Inferior parietal cortex (tissue), 1 donor: ENCODE results near the gene SMARCA2.

Experiments used
- DNase-seq: peaks from one replicate; pipeline ENCODE4 v3.0.0-alpha.2; 2016; ENCODE audit errors: extremely low spot score

The SMARCA2 gene

GRCh38 chr9:2170722-2171121, 155.6 kb downstream of the SMARCA2 start:
- no peak for DNase-seq

- no peak for DNase-seq
These were observed 158.0 kb downstream of the SMARCA2 start for GRCh38 chr9:2173170-2173569.

GRCh38 chr9:2173861-2174260, 158.7 kb downstream of the SMARCA2 start:
- DNase-seq: no peak

GRCh38 chr9:2174306-2174705, 159.2 kb downstream of the SMARCA2 start:
- DNase-seq: no peak

GRCh38 chr9:2174911-2175310, 159.8 kb downstream of the SMARCA2 start:
- no peak for DNase-seq

GRCh38 chr9:2177121-2177520, 162.0 kb downstream of the SMARCA2 start:
- no peak for DNase-seq

GRCh38 chr9:2178034-2178734, 163.0 kb downstream of the SMARCA2 start:
- no peak for DNase-seq

GRCh38 chr9:2179567-2179966, 164.4 kb downstream of the SMARCA2 start:
- DNase-seq: no peak

GRCh38 chr9:2180154-2180553, 165.0 kb downstream of the SMARCA2 start:
- DNase-seq: peak; percentile 62

GRCh38 chr9:2180704-2181103, 165.6 kb downstream of the SMARCA2 start:
- DNase-seq: no peak

GRCh38 chr9:2181792-2182191, 166.6 kb downstream of the SMARCA2 start:
- DNase-seq: no peak

GRCh38 chr9:2190939-2191608, 175.9 kb downstream of the SMARCA2 start:
- DNase-seq: no peak

GRCh38 chr9:2191609-2191972, 176.4 kb downstream of the SMARCA2 start:
- DNase-seq: no peak

- no peak for DNase-seq
These were observed 177.3 kb downstream of the SMARCA2 start for GRCh38 chr9:2192356-2192979.

- no peak for DNase-seq
These were observed 178.4 kb downstream of the SMARCA2 start for GRCh38 chr9:2193552-2193951.

GRCh38 chr9:2195211-2195610, 180.1 kb downstream of the SMARCA2 start:
- no peak for DNase-seq

- no peak for DNase-seq
These were observed 181.6 kb downstream of the SMARCA2 start for GRCh38 chr9:2196757-2197156.

- no peak for DNase-seq
These were observed 183.9 kb downstream of the SMARCA2 start for GRCh38 chr9:2198956-2199635.

GRCh38 chr9:2199999-2200796, 185.1 kb downstream of the SMARCA2 start:
- no peak for DNase-seq

- no peak for DNase-seq
These were observed 193.3 kb downstream of the SMARCA2 start for GRCh38 chr9:2208465-2208864.

- DNase-seq: no peak
These were observed 193.8 kb downstream of the SMARCA2 start for GRCh38 chr9:2208991-2209390.

GRCh38 chr9:2209400-2209799, 194.3 kb downstream of the SMARCA2 start:
- no peak for DNase-seq
